Measurements from ENCODE around the gene MARCHF3. TPM values are rescaled to one million over a fixed set of nuclear protein-coding genes. Genes with fewer than 3 reads are reported as not detected.
A peak's percentile ranks its signal among the peaks of the same experiment; 100 is the strongest.

Gene MARCHF3
- total and polyA plus RNA-seq, 2 donors (not counting 1 experiment from before 2014, with no cell fraction given) = 8.6 to 11.6 TPM

DNA sequence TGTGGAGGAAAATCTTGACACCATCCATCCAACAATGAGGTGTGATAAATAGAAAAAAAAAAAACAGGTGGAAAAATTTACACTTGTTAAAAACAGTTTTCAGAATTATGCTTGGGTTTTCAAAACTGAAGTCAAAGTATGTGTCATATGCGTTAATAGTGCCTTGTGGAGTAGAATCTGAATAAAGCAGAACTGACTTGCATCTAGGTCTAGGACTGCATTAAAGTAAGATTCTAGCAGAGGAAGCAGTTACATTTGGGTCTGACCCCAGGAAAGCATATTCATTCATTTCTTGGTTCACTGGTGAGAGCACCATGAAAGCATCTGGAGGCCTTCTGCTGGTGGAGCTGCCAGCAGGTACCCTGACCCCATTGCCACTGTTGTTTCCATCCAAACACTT lies 89.0 kb downstream of the MARCHF3 start:
- no peak for DNase-seq (ENCODE audit: low read depth in 2 of 2)
- H3K27me3 ChIP-seq (ENCODE audit: control insufficient read depth, insufficient read depth, low read length) = no peaks in the 10 kb centered on the region

DNA sequence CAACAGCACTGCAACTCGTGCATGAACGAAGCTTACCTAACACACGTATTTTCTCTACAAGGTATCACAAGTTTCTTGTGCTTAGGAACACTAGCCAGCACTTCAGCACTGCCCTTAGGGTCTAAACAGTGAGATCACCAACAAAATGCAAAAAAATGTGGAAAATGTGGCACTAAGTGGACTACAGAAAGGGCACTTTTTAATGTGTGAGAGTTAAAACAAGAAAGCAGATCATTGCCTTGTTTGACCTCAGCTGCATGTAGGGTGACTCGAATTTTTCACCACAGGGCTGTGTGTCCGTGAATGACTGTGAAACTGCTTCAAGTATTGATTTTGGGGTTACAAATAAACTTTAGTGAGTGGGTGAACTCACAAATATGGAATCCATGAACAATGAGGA lies 90.5 kb downstream of the MARCHF3 start:
- no peak overlapping the region for H3K9ac ChIP-seq (ENCODE audit: insufficient read depth, low read length)
- no peak overlapping the region for H3K27ac ChIP-seq (ENCODE audit: insufficient read depth, low read length)
- no peaks in the 10 kb centered on the region for H3K9me3 ChIP-seq (ENCODE audit: control insufficient read depth, insufficient read depth, low read depth, low read length)
- no peak overlapping the region for H3K4me3 ChIP-seq (replicated peaks in 1 of 4; ENCODE audit: control extremely low read depth in 1 of 4, insufficient read depth in 1 of 4, low read depth in 3 of 4, low read length in 4 of 4)
- DNase-seq (ENCODE audit: low read depth in 2 of 2) = peak in 1 of 2 donors; percentile 10
- no peaks in the 10 kb centered on the region for H4K20me1 ChIP-seq (ENCODE audit: control insufficient read depth, extremely low read depth, insufficient read depth, low read length)
- H3K27me3 ChIP-seq (ENCODE audit: control insufficient read depth, insufficient read depth, low read length) = no peaks in the 10 kb centered on the region
- H3K4me1 ChIP-seq (ENCODE audit: control insufficient read depth, extremely low read depth, insufficient read depth, low read length) = peaks cover 5% of the 10 kb centered on the region
- H3K36me3 ChIP-seq (ENCODE audit: control insufficient read depth, insufficient read depth, low read length) = no peaks in the 10 kb centered on the region
- no peak overlapping the region for H3K4me2 ChIP-seq (ENCODE audit: extremely low read depth, insufficient read depth, low read length)
- no peaks in the 10 kb centered on the region for H3K79me2 ChIP-seq (ENCODE audit: control insufficient read depth, insufficient read depth, low read length)
- no peak for TF ChIP-seq EZH2 (IDR thresholded peaks at IDR 0.05; ENCODE audit: low read length, missing control alignments)
- TF ChIP-seq, protein P1, sequence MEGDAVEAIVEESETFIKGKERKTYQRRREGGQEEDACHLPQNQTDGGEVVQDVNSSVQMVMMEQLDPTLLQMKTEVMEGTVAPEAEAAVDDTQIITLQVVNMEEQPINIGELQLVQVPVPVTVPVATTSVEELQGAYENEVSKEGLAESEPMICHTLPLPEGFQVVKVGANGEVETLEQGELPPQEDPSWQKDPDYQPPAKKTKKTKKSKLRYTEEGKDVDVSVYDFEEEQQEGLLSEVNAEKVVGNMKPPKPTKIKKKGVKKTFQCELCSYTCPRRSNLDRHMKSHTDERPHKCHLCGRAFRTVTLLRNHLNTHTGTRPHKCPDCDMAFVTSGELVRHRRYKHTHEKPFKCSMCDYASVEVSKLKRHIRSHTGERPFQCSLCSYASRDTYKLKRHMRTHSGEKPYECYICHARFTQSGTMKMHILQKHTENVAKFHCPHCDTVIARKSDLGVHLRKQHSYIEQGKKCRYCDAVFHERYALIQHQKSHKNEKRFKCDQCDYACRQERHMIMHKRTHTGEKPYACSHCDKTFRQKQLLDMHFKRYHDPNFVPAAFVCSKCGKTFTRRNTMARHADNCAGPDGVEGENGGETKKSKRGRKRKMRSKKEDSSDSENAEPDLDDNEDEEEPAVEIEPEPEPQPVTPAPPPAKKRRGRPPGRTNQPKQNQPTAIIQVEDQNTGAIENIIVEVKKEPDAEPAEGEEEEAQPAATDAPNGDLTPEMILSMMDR (conservative IDR thresholded peaks at IDR 0.05 in 1 of 2, IDR thresholded peaks at IDR 0.05 in 1 of 2; ENCODE audit: low read depth in 1 of 2, low read length in 2 of 2) = no peak
- no peak overlapping the region for H2AFZ ChIP-seq (ENCODE audit: low read length)

More for the DNA sequence above, 89.0 kb downstream of the MARCHF3 start:
- no peaks in the 10 kb centered on the region for H3K36me3 ChIP-seq (ENCODE audit: control insufficient read depth, insufficient read depth, low read length)
- H2AFZ ChIP-seq (ENCODE audit: low read length) = no peak overlapping the region
- H4K20me1 ChIP-seq (ENCODE audit: control insufficient read depth, extremely low read depth, insufficient read depth, low read length) = no peaks in the 10 kb centered on the region
- peaks cover 5% of the 10 kb centered on the region for H3K4me1 ChIP-seq (ENCODE audit: control insufficient read depth, extremely low read depth, insufficient read depth, low read length)
- no peaks in the 10 kb centered on the region for H3K79me2 ChIP-seq (ENCODE audit: control insufficient read depth, insufficient read depth, low read length)
- H3K9me3 ChIP-seq (ENCODE audit: control insufficient read depth, insufficient read depth, low read depth, low read length) = no peaks in the 10 kb centered on the region
- no peak overlapping the region for H3K4me2 ChIP-seq (ENCODE audit: extremely low read depth, insufficient read depth, low read length)
- H3K4me3 ChIP-seq (replicated peaks in 1 of 4; ENCODE audit: control extremely low read depth in 1 of 4, insufficient read depth in 1 of 4, low read depth in 3 of 4, low read length in 4 of 4) = no peak overlapping the region
- TF ChIP-seq, protein P1 (conservative IDR thresholded peaks at IDR 0.05 in 1 of 2, IDR thresholded peaks at IDR 0.05 in 1 of 2; ENCODE audit: low read depth in 1 of 2, low read length in 2 of 2) = no peak
- no peak for TF ChIP-seq EZH2 (IDR thresholded peaks at IDR 0.05; ENCODE audit: low read length, missing control alignments)
- no peak overlapping the region for H3K9ac ChIP-seq (ENCODE audit: insufficient read depth, low read length)
- no peak overlapping the region for H3K27ac ChIP-seq (ENCODE audit: insufficient read depth, low read length)

DNA sequence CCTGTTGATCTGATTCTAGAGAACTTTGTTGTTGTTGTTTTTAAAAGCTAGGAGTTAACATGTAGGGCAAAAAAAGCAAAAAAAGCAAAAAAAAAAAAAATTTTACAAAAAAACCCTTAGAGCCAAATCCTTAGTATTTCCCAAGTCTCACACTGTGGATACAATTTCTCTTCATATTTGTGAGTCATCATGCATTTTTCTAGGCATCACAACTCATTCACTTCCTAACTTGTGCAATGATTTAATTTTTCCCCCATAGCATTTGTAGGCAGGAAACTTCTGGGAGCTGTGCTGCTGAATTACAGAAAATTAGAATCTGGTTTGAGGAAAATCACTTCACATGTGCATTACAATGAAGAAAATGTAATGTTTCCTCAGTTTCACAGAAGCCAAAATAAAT lies 91.9 kb downstream of the MARCHF3 start:
- no peaks in the 10 kb centered on the region for H3K27me3 ChIP-seq (ENCODE audit: control insufficient read depth, insufficient read depth, low read length)
- H3K36me3 ChIP-seq (ENCODE audit: control insufficient read depth, insufficient read depth, low read length) = no peaks in the 10 kb centered on the region
- H4K20me1 ChIP-seq (ENCODE audit: control insufficient read depth, extremely low read depth, insufficient read depth, low read length) = no peaks in the 10 kb centered on the region
- H3K4me3 ChIP-seq (replicated peaks in 1 of 4; ENCODE audit: control extremely low read depth in 1 of 4, insufficient read depth in 1 of 4, low read depth in 3 of 4, low read length in 4 of 4) = no peak overlapping the region
- H3K9me3 ChIP-seq (ENCODE audit: control insufficient read depth, insufficient read depth, low read depth, low read length) = no peaks in the 10 kb centered on the region
- no peaks in the 10 kb centered on the region for H3K79me2 ChIP-seq (ENCODE audit: control insufficient read depth, insufficient read depth, low read length)
- H3K9ac ChIP-seq (ENCODE audit: insufficient read depth, low read length) = no peak overlapping the region
- DNase-seq (ENCODE audit: low read depth in 2 of 2) = peak; percentile 78 to 88
- no peak for TF ChIP-seq EZH2 (IDR thresholded peaks at IDR 0.05; ENCODE audit: low read length, missing control alignments)
- TF ChIP-seq, protein P1 (conservative IDR thresholded peaks at IDR 0.05 in 1 of 2, IDR thresholded peaks at IDR 0.05 in 1 of 2; ENCODE audit: low read depth in 1 of 2, low read length in 2 of 2) = no peak
- no peak overlapping the region for H3K4me2 ChIP-seq (ENCODE audit: extremely low read depth, insufficient read depth, low read length)
- peaks cover 5% of the 10 kb centered on the region for H3K4me1 ChIP-seq (ENCODE audit: control insufficient read depth, extremely low read depth, insufficient read depth, low read length)
- no peak overlapping the region for H2AFZ ChIP-seq (ENCODE audit: low read length)
- H3K27ac ChIP-seq (ENCODE audit: insufficient read depth, low read length) = peak overlapping the region; percentile 29

Data from fibroblast of lung (primary cell).